ENCODE measurements around the gene ZNF385D.

Gene ZNF385D

GRCh38 chr3:21750831-21751391 is at the start of gene ZNF385D:
Gene ZNF385D, minus strand, starts transcription at chr3:21751210. Its CDS starts 294 bp downstream, at chr3:21750916.
- no peak for DNase-seq

GRCh38 chr3:21798356-21799088 is 47.5 kb upstream of the ZNF385D start:
- no peak for DNase-seq

GRCh38 chr3:21795921-21796320 is 44.9 kb upstream of the ZNF385D start:
- no peak for DNase-seq

- DNase-seq: no peak
These were observed 44.3 kb upstream of the ZNF385D start for GRCh38 chr3:21795152-21795837.

GRCh38 chr3:21794291-21794690 is 43.3 kb upstream of the ZNF385D start:
- no peak for DNase-seq

- DNase-seq: no peak
These were observed 41.2 kb upstream of the ZNF385D start for GRCh38 chr3:21792176-21792575.

- no peak for DNase-seq
These were observed 40.3 kb upstream of the ZNF385D start for GRCh38 chr3:21791356-21791755.

GRCh38 chr3:21790466-21790865 is 39.5 kb upstream of the ZNF385D start:
- no peak for DNase-seq

GRCh38 chr3:21789730-21790129 is 38.7 kb upstream of the ZNF385D start:
- no peak for DNase-seq

- no peak for DNase-seq
These were observed 35.4 kb upstream of the ZNF385D start for GRCh38 chr3:21786438-21786797.

GRCh38 chr3:21785765-21786437 is 34.9 kb upstream of the ZNF385D start:
- DNase-seq: no peak

GRCh38 chr3:21783839-21784238 is 32.8 kb upstream of the ZNF385D start:
- DNase-seq: no peak

GRCh38 chr3:21781355-21781754 is 30.3 kb upstream of the ZNF385D start:
- DNase-seq: no peak

- DNase-seq: no peak
These were observed 28.9 kb upstream of the ZNF385D start for GRCh38 chr3:21779909-21780308.

- DNase-seq: no peak
These were observed 27.7 kb upstream of the ZNF385D start for GRCh38 chr3:21778715-21779114.

- no peak for DNase-seq
These were observed 26.8 kb upstream of the ZNF385D start for GRCh38 chr3:21777821-21778220.

GRCh38 chr3:21766002-21766401 is 15.0 kb upstream of the ZNF385D start:
- no peak for DNase-seq

- no peak for DNase-seq
These were observed 4.9 kb upstream of the ZNF385D start for GRCh38 chr3:21755896-21756295.

- DNase-seq: no peak
These were observed 3.8 kb upstream of the ZNF385D start for GRCh38 chr3:21754839-21755238.

GRCh38 chr3:21752749-21753347 is 1.8 kb upstream of the ZNF385D start:
- DNase-seq: no peak

- DNase-seq: no peak
These were observed 876 bp upstream of the ZNF385D start for GRCh38 chr3:21751886-21752285.

GRCh38 chr3:21750080-21750696 is 822 bp downstream of the ZNF385D start:
- DNase-seq: no peak

Measured in suppressor macrophage treated with lipopolysaccharide for 4 hours (primary cell).